SIG-M5 (cell line): ENCODE measurements around the gene CDK14.

Experiments
- DNase-seq: peaks from one replicate; lab custom pipeline; 2025; lab: John Stamatoyannopoulos, UW

CDK14 gene

GRCh38 chr7:91019686-91020385, 423.7 kb downstream of the CDK14 start:
- DNase-seq: no peak

- no peak for DNase-seq
Measured at GRCh38 chr7:91020636-91021385, 424.7 kb downstream of the CDK14 start.

GRCh38 chr7:91021956-91022355, 425.8 kb downstream of the CDK14 start:
- no peak for DNase-seq

GRCh38 chr7:91025906-91026390, 429.8 kb downstream of the CDK14 start:
- DNase-seq: no peak

DNA sequence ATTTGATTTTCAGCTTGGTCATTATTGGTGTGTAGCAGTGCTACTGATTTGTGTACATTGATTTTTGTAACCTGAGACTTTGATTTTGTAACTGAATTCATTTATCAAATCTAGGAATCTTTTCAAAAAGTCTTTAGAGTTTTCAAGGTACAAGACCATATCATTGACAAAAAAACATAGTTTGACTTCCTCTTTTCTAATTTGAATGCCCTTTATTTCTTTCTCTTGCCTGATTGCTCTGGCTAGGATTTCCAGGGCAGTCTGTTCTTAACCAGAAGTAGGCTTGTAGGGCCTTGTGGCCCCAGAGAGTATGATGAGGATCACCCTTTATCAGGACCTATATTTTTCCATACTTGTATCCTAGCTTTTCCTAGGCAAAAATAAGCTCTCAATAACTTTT, 433.6 kb downstream of the CDK14 start:
- DNase-seq: no peak

- DNase-seq: no peak
Measured at GRCh38 chr7:91030680-91031380, 434.7 kb downstream of the CDK14 start.

- DNase-seq: no peak
Measured at GRCh38 chr7:91031757-91032156, 435.6 kb downstream of the CDK14 start.

GRCh38 chr7:91033574-91033973, 437.5 kb downstream of the CDK14 start:
- DNase-seq: no peak

GRCh38 chr7:91034459-91035368, 438.6 kb downstream of the CDK14 start:
- no peak for DNase-seq

GRCh38 chr7:91039033-91039432, 442.9 kb downstream of the CDK14 start:
- DNase-seq: no peak

GRCh38 chr7:91041141-91041540, 445.0 kb downstream of the CDK14 start:
- DNase-seq: no peak

DNA sequence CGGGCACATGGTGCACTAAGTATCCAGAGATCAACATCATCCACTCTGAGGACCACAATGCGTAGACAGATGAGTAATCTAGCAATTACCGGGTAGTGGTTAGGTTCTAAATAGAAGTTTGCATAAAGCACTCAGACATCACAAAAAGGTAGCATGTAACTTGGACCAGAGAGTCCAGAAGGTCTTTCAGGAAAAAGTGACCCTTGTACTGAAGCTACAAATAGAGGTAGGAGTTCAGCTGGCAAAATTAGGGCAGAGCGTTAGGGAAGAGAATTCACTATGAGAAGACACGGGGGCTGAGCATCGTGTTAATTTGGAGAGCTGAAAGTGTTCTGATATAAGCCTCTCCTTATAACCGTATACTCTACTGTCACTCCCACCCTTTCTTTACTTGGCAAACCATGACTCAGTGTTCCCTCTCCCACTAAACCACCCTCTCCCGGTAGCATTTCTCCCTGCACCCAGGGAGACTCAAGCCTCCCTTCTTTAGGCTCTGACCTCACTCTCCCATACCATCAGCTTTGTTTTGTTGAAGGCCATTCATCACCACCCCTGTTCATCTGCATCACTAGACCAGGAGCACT, 445.9 kb downstream of the CDK14 start:
- DNase-seq: no peak

DNA sequence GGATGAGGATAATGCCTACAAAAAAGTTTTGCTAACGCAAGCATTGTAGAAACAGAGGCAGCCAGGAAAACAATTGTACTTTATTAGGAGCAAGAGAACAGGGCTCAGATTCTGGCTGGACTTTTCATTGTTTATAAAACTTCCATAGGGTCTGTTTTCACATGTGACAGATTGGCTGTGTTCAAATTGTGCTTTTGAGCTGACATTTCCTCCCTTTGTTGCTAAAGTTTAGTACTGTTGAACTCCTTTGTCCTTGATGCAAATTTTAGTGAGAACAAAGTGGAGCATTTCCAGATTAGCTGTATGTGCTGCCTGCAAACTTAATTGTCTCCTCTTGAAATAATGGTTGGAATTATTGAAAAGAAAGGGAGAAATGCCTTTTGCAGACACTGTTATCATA, 447.1 kb downstream of the CDK14 start:
- no peak for DNase-seq

- no peak for DNase-seq
Measured at GRCh38 chr7:91043924-91044645, 448.0 kb downstream of the CDK14 start.

GRCh38 chr7:91045606-91046005, 449.5 kb downstream of the CDK14 start:
- no peak for DNase-seq

DNA sequence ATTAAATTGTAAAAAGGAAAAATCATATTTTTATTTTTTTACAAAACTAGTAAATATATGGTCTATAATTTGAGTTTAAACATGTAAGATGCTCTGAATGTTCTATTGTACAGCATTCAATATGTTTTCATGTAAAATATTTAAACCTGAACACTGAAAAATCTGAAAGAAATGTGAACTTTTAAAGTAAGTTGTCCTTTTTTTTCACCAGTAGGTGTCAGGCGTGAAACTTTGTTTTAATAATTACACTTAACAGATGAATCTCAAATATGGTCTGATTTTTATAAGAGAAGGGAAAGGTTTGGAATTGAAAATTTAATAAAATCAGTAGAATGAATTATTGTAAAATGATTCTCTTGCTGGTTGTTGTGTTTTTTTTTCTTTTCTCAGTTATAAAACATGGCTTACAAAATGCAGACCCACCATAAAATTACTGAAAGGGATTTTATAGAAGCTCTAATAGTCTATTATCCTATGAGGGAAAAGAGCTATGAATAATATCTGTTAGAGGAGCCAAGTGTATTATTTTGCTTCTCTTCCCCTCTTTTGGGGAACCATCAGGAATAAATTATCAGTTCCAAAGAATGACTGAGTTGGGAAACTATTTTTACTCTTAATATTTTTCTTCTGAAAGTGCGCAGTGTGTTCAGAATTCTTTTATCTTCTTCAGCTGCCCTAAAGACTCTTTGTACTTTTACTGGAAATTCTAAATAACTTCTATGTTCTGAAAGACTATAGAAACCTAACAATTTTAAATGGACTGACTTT, 450.4 kb downstream of the CDK14 start:
- DNase-seq: no peak

DNA sequence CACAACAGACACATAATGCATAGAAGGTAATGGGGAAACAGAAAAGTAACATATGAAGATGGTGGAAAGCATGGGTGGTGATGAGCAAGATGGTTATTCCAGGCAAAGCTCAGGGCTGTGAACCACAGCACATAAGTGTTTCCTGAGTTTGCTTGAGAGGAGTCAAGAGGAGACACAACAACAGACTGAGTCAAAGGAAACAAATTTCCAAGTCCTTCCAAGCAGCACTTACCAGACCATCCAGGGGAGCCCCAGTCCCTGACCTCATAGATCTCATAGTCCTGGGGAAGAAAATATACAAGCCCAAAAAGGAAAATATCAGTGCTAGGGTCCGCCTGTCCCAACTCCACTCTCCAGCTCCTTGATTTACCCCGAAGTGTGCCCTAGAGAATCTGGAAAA, 451.5 kb downstream of the CDK14 start:
- DNase-seq: no peak

- no peak for DNase-seq
Measured at GRCh38 chr7:91050677-91051076, 454.6 kb downstream of the CDK14 start.

DNA sequence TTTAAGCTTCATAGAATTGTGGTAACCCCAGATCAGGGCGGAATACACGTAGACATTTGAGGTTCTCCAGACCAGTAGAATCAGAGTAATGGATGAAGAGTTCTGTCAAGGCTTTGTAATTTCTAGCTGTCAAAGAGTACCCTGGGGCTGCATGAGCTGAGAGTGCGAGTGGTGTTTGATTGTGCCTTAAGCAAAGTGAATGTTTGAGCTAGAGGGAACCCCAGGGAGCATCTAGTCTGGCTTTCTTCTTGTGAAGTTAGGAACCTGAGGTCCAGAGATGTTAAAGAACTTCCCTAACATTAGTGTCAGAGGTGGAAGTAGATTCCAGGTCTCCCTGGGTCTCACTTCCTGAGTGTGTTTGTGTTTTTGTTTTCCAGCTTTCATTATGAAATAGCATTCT, 455.8 kb downstream of the CDK14 start:
- DNase-seq: no peak

- DNase-seq: no peak
Measured at GRCh38 chr7:91054374-91054773, 458.3 kb downstream of the CDK14 start.
